Tibial nerve (tissue), 4 donors: ENCODE measurements around the gene NFATC2. TPM values are rescaled to one million over a fixed set of nuclear protein-coding genes. Genes with fewer than 3 reads are reported as not detected.

Experiments used
- DNase-seq, 2 donors: peaks; one replicate each; pipeline ENCODE4 v3.0.0-alpha.2; 2019; ENCODE audit warnings: low spot score in 2 of 2
- H3K27ac ChIP-seq, 4 donors: fragments of 200-600 bp; sonication (generic) in 3 of 4; one replicate each; pipeline ENCODE4 v1.5.1; 2017 to 2019; ENCODE audit warnings: mild to moderate bottlenecking in 1 of 4
- H3K27me3 ChIP-seq, 2 donors: fragments of 200-600 bp; sonication (generic) in 1 of 2; one replicate each; pipeline versions ENCODE4 v1.5.1 to v1.6.0; 2017 to 2019
- H3K36me3 ChIP-seq, 3 donors: fragments of 200-600 bp; sonication (generic); one replicate each; pipeline ENCODE4 v1.5.1; 2018 to 2019
- H3K4me1 ChIP-seq, 4 donors: fragments of 200-600 bp; sonication (generic) in 3 of 4; one replicate each; pipeline ENCODE4 v1.5.1; 2017 to 2019
- H3K4me3 ChIP-seq, 4 donors: fragments of 200-600 bp; sonication (generic) in 3 of 4; one replicate each; pipeline ENCODE4 v1.5.1; 2017 to 2019; ENCODE audit warnings: mild to moderate bottlenecking in 1 of 4, moderate library complexity in 1 of 4
- H3K9me3 ChIP-seq, 4 donors: fragments of 200-600 bp; sonication (generic) in 3 of 4; one replicate each; pipeline ENCODE4 v1.5.1; 2017 to 2019
- CTCF ChIP-seq, 5 experiments: fragments of 200-600 bp in 3 of 5; fragments of 450-650 bp in 2 of 5; sonication (generic) in 3 of 5; IDR thresholded peaks; one replicate each; pipeline ENCODE4 v1.5.1; 2016 to 2019; ENCODE audit warnings: antibody characterized with exemption in 5 of 5, mild to moderate bottlenecking in 3 of 5, moderate library complexity in 2 of 5
- EP300 ChIP-seq, 2 donors: sonication (generic); formaldehyde crosslinking; IDR thresholded peaks; one replicate each; pipeline ENCODE4 v1.6.1; 2017; ENCODE audit warnings: antibody characterized with exemption in 2 of 2, mild to moderate bottlenecking in 1 of 2
- POLR2A ChIP-seq, 2 donors: fragments of 450-650 bp; IDR thresholded peaks; one replicate each; pipeline ENCODE4 v1.6.1; 2017; ENCODE audit warnings: antibody characterized with exemption in 2 of 2, mild to moderate bottlenecking in 2 of 2, moderate library complexity in 2 of 2
- WGBS, 2 donors: methylation state at CpG; one replicate each; pipeline ENCODE4 v1.1.5; 2018; 5-methylcytosine and 5-hydroxymethylcytosine counted together
- total RNA-seq, 4 donors: library from RNA; depleted of rRNA; stranded (reverse); fragments of >200 nt; gene quantifications; one replicate each; pipeline ENCODE4 v1.1.0, GENCODE V29; 2016

NFATC2 gene
- total RNA-seq, 4 donors from 2014 or later, result 6.0 to 11.5 (median 7.7) TPM

- no peaks in the 10 kb centered on the region for H3K9me3 ChIP-seq
- 85 to 88% methylated on average over 4 of the region's 4 CpGs for WGBS, 2 donors
- H3K27me3 ChIP-seq, result no peaks in the 10 kb centered on the region
- TF ChIP-seq EP300 (IDR thresholded peaks at IDR 0.05), result no peak
- TF ChIP-seq POLR2A (IDR thresholded peaks at IDR 0.05), result no peak
- no peak for TF ChIP-seq CTCF (IDR thresholded peaks at IDR 0.05)
- DNase-seq, result no peak
- H3K36me3 ChIP-seq, result no peaks in the 10 kb centered on the region
- no peaks in the 10 kb centered on the region for H3K4me1 ChIP-seq
- H3K27ac ChIP-seq, result no peak overlapping the region
- no peak overlapping the region for H3K4me3 ChIP-seq
Measured at GRCh38 chr20:51585148-51585547, 42.6 kb upstream of the NFATC2 start.

GRCh38 chr20:51584737-51585136, 42.2 kb upstream of the NFATC2 start:
- no peak overlapping the region for H3K27ac ChIP-seq
- no peak overlapping the region for H3K4me3 ChIP-seq
- WGBS, 2 donors, result 89 to 93% methylated on average over 4 of the region's 4 CpGs
- no peak for TF ChIP-seq EP300 (IDR thresholded peaks at IDR 0.05)
- TF ChIP-seq CTCF (IDR thresholded peaks at IDR 0.05), result no peak
- no peak for TF ChIP-seq POLR2A (IDR thresholded peaks at IDR 0.05)
- H3K27me3 ChIP-seq, result no peaks in the 10 kb centered on the region
- no peaks in the 10 kb centered on the region for H3K4me1 ChIP-seq
- no peaks in the 10 kb centered on the region for H3K9me3 ChIP-seq
- DNase-seq, result no peak
- H3K36me3 ChIP-seq, result no peaks in the 10 kb centered on the region

GRCh38 chr20:51584116-51584515, 41.6 kb upstream of the NFATC2 start:
- H3K27me3 ChIP-seq, result no peaks in the 10 kb centered on the region
- no peak overlapping the region for H3K4me3 ChIP-seq
- DNase-seq, result no peak
- H3K36me3 ChIP-seq, result no peaks in the 10 kb centered on the region
- H3K9me3 ChIP-seq, result no peaks in the 10 kb centered on the region
- TF ChIP-seq EP300 (IDR thresholded peaks at IDR 0.05) (no peak), POLR2A (IDR thresholded peaks at IDR 0.05) (no peak), CTCF (IDR thresholded peaks at IDR 0.05) (no peak)
- no peak overlapping the region for H3K27ac ChIP-seq
- 73 to 76% methylated on average over 8 of the region's 8 CpGs for WGBS, 2 donors
- H3K4me1 ChIP-seq, result no peaks in the 10 kb centered on the region

GRCh38 chr20:51583499-51583898, 41.0 kb upstream of the NFATC2 start:
- Histone ChIP-seq H3K27me3 (no peaks in the 10 kb centered on the region), H3K4me1 (no peaks in the 10 kb centered on the region), H3K27ac (no peak overlapping the region), H3K9me3 (no peaks in the 10 kb centered on the region), H3K4me3 (no peak overlapping the region), H3K36me3 (no peaks in the 10 kb centered on the region)
- TF ChIP-seq POLR2A (IDR thresholded peaks at IDR 0.05) (no peak), EP300 (IDR thresholded peaks at IDR 0.05) (no peak)
- DNase-seq, result no peak
- WGBS, 2 donors, result 93 to 95% methylated on average over 14 of the region's 14 CpGs

- H3K9me3 ChIP-seq, result no peaks in the 10 kb centered on the region
- H3K4me3 ChIP-seq, result no peak overlapping the region
- H3K27ac ChIP-seq, result no peak overlapping the region
- no peaks in the 10 kb centered on the region for H3K4me1 ChIP-seq
- no peaks in the 10 kb centered on the region for H3K36me3 ChIP-seq
- TF ChIP-seq CTCF (IDR thresholded peaks at IDR 0.05) (no peak), EP300 (IDR thresholded peaks at IDR 0.05) (no peak), POLR2A (IDR thresholded peaks at IDR 0.05) (no peak)
- no peaks in the 10 kb centered on the region for H3K27me3 ChIP-seq
- 83 to 87% methylated on average over 13 of the region's 13 CpGs for WGBS, 2 donors
- DNase-seq, result no peak
Measured at GRCh38 chr20:51583073-51583472, 40.6 kb upstream of the NFATC2 start.

- H3K9me3 ChIP-seq, result no peaks in the 10 kb centered on the region
- no peak overlapping the region for H3K4me3 ChIP-seq
- H3K4me1 ChIP-seq, result no peaks in the 10 kb centered on the region
- no peak for DNase-seq
- TF ChIP-seq POLR2A (IDR thresholded peaks at IDR 0.05), result no peak
- no peak for TF ChIP-seq EP300 (IDR thresholded peaks at IDR 0.05)
- TF ChIP-seq CTCF (IDR thresholded peaks at IDR 0.05), result no peak
- no peaks in the 10 kb centered on the region for H3K27me3 ChIP-seq
- no peak overlapping the region for H3K27ac ChIP-seq
- H3K36me3 ChIP-seq, result no peaks in the 10 kb centered on the region
Measured at GRCh38 chr20:51581571-51581970, 39.1 kb upstream of the NFATC2 start.
